Measurements from ENCODE around the gene RAG1.
A peak's percentile ranks its signal among the peaks of the same experiment; 100 is the strongest.

RAG1 gene

GRCh38 chr11:36591433-36591832, 23.6 kb downstream of the RAG1 start:
- no peak for DNase-seq

- DNase-seq, result peak; percentile 67
Measured at GRCh38 chr11:36594316-36594989, 26.6 kb downstream of the RAG1 start, which contains the start of gene IFTAP. Gene IFTAP, plus strand, starts transcription at chr11:36594502. Its CDS starts 15,602 bp downstream, at chr11:36610104.

GRCh38 chr11:36596880-36597279, 29.1 kb downstream of the RAG1 start:
- DNase-seq, result no peak

- no peak for DNase-seq
Measured at GRCh38 chr11:36598051-36598450, 30.2 kb downstream of the RAG1 start, which contains the start of gene RAG2. Gene RAG2, minus strand, starts transcription at chr11:36598236. Its CDS starts 4,068 bp downstream, at chr11:36594168.

- DNase-seq, result no peak
Measured at GRCh38 chr11:36600180-36600579, 32.4 kb downstream of the RAG1 start.

GRCh38 chr11:36601155-36601554, 33.3 kb downstream of the RAG1 start:
- no peak for DNase-seq

- DNase-seq, result no peak
Measured at GRCh38 chr11:36602135-36602534, 34.3 kb downstream of the RAG1 start.

- DNase-seq, result no peak
Measured at GRCh38 chr11:36605221-36606216, 37.7 kb downstream of the RAG1 start.

- no peak for DNase-seq
Measured at GRCh38 chr11:36608491-36609199, 40.8 kb downstream of the RAG1 start.

GRCh38 chr11:36609383-36609782, 41.6 kb downstream of the RAG1 start:
- no peak for DNase-seq

GRCh38 chr11:36615826-36616225, 48.0 kb downstream of the RAG1 start:
- DNase-seq, result no peak

GRCh38 chr11:36617543-36618362, 49.9 kb downstream of the RAG1 start:
- DNase-seq, result no peak

GRCh38 chr11:36618363-36619047, 50.7 kb downstream of the RAG1 start:
- DNase-seq, result no peak

GRCh38 chr11:36619502-36619901, 51.7 kb downstream of the RAG1 start:
- no peak for DNase-seq

- DNase-seq, result no peak
Measured at GRCh38 chr11:36620246-36620645, 52.4 kb downstream of the RAG1 start.

- no peak for DNase-seq
Measured at GRCh38 chr11:36622431-36623136, 54.8 kb downstream of the RAG1 start.

GRCh38 chr11:36623494-36623893, 55.7 kb downstream of the RAG1 start:
- no peak for DNase-seq

- no peak for DNase-seq
Measured at GRCh38 chr11:36627006-36627405, 59.2 kb downstream of the RAG1 start.

- DNase-seq, result no peak
Measured at GRCh38 chr11:36627471-36627870, 59.7 kb downstream of the RAG1 start.

- DNase-seq, result no peak
Measured at GRCh38 chr11:36628141-36628540, 60.3 kb downstream of the RAG1 start.

GRCh38 chr11:36628765-36629244, 61.0 kb downstream of the RAG1 start:
- no peak for DNase-seq

Data from NCI-H1694 treated with DMSO at 0.1 percent for 48 hours (cell line).